Erythroblast (primary cell): ENCODE results near the gene DGKB.

Experiments used
- DNase-seq, 2 experiments: peaks; one replicate each; lab custom pipeline; 2025; lab: John Stamatoyannopoulos, UW
- GATA1 ChIP-seq: IDR thresholded peaks from 2 replicates; pipeline ENCODE4 v1.6.1; 2011; ENCODE audit warnings: low read depth, mild to moderate bottlenecking, control low read depth, low read length, moderate library complexity
- POLR2A ChIP-seq: IDR thresholded peaks from 2 replicates; pipeline ENCODE4 v1.6.1; 2011; ENCODE audit warnings: mild to moderate bottlenecking, low read length

The DGKB gene

DNA sequence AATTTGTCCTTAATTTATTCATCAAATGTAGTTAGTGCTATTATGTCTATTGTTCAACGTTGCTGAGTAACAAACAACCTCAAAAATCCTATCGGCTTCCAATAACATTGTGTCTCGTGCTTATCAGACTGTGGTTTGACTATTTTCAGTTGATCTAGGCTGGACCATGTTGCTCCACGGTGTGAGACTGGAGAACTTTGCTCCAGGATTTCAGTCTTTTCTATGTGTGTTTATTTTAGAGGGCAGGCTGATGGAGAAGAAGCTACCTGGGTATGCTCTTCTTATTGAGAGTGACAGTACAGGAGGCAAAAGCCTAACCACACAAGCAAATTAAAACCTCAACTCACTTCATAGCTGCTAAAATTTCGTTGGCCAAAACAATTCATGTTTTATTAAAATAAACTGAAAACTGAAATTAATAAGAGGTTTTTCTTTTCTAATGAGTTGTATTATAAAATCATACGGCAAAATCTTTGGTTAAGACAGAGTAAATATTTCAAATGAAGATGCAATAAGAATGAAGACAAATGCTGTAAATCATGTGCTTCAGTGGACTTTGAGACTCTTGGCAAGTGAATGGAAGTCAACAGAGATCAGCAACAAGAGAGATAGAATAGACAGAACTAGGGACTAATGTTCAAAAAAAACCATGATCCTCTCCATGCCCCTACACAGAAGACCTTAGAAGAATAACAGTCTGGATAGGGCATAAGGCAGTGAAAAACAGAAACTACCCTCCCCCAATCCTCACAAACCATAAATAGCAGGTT is 495.1 kb downstream of the DGKB start:
- no peak for DNase-seq
- no peak for TF ChIP-seq GATA1
- TF ChIP-seq POLR2A, result no peak

DNA sequence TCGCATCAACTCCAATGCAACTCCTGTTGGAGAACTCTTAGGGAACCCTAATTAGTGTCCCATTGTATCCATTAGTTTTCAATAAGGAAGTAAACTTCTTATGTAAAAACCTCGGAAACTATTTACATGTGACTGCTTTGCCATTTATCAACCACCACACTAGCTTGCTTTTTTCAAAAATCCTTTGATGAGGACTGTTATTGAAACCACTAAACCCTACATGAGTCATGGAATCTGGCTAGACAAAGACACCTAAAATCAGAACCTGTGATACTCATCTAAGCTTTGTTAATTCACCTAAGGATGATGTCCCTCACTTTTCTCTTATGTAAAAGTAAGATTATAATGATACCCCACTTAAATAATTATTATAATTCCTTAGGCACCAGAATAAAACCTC is 499.0 kb downstream of the DGKB start:
- no peak for DNase-seq
- no peak for TF ChIP-seq POLR2A
- TF ChIP-seq GATA1, result no peak

DNA sequence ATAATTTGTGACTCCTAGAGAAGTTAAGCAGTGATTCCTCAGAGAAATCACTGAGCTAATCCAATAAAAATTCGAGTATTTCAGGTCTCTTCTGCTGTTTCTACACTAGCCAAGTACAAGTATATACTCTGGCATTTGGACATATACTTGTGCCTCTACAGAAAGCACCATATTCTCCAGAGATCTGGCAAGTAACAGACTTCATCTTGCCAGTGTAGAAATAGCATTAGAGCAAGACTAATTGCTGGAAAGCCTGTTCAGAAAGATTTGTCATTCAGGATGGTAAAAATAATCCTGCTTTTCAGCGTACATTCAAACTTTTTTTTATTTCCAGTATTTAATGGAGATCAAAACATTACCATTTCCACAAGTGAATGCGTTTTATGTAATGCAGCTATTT is 502.3 kb downstream of the DGKB start:
- TF ChIP-seq GATA1 (no peak), POLR2A (no peak)
- no peak for DNase-seq

DNA sequence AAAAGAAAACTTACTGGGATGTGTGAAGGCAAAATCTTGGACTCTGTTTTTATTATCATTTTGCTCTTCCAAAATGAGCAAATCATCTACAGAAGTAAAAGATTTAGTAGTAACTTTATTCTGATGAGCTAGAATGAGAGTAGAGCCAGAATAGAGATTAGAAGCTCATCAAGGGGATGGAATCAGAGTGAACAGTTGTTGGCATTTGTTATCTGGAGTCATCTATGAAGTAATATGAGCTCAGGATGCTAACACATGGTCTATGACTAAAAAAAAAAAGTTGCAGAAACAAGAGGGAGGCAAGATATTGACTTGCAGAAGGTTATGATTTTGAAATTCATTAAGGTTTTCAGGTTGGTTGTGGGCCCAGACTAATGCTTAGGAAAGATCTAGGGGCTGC is 504.0 kb downstream of the DGKB start:
- TF ChIP-seq POLR2A, result no peak
- TF ChIP-seq GATA1, result no peak
- DNase-seq, result no peak

DNA sequence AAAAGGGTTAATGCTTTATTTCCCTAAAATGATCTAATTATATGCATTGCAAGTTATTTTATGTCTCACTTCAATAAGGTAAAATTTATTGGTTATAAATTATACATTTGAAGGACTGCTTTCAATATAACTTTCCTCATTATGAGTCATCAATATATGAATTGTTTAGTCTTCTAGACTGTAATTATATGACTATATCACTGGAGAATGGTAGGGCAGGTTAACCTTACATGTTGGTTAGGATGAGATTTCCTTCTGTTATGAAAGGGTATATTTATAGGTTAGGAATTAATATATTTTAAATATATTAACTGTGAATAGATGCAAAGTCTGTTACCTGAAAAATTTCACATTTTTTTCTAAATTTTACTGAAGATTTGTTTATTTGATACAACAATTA is 506.7 kb downstream of the DGKB start:
- DNase-seq, result no peak
- TF ChIP-seq GATA1 (no peak), POLR2A (no peak)

DNA sequence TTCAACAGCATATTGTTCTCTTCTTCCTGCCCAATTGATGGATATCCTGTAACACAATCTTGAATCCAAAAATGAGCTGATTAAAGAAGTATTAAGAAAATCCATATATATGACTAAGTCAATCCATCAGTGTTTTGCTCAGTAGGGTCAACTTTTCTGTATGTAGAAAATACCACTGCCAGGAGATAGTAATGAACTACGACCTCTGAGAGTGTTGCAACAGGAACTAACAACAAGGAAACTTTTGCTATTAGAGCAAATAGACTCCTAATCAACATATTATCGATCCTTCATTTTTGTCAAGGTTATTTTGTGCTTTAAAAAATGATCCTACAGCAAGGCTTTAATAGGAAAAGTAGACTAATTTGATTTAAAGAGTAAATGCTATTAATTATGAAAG is 507.8 kb downstream of the DGKB start:
- TF ChIP-seq POLR2A (no peak), GATA1 (no peak)
- DNase-seq, result no peak

DNA sequence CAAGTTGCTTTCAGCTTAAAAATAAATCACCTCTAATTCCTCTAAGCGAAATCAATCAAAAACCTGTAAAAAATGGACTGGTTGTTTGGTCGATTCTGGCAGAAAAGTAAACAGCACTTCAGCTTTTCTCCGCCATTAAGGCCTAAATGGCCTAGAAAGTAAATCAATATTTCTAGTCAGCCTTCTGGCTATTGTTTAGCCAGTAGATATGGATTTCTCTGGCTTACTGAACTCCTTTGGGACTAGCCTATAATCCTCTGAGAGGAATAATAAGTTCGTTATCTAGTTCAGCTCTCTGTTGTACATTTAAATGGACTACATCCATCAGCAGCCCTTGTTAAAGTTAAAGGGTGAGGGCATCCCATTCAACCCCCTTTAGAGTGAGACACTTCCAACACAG is 513.0 kb downstream of the DGKB start:
- TF ChIP-seq POLR2A, result no peak
- no peak for TF ChIP-seq GATA1
- DNase-seq, result no peak

DNA sequence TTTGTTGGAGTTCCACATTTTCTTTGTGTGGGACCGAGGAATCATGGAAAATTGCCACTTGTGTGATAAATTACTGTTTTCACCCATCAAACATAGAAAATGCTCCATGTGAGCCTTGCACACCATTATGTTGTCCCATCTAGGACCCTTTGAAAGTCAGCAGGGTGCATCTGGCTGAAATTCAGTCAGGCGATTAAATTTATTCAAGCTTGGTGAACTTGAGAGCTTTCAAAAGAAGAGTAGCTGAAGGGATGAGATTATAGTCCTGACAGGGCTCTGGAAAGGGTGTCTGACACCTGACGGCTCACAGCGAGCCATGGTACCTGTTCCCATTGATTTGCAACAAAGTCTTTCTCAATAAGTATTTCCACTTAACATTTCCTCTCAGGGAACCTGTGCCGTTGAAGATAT is 513.4 kb downstream of the DGKB start:
- no peak for DNase-seq
- TF ChIP-seq GATA1 (no peak), POLR2A (no peak)

DNA sequence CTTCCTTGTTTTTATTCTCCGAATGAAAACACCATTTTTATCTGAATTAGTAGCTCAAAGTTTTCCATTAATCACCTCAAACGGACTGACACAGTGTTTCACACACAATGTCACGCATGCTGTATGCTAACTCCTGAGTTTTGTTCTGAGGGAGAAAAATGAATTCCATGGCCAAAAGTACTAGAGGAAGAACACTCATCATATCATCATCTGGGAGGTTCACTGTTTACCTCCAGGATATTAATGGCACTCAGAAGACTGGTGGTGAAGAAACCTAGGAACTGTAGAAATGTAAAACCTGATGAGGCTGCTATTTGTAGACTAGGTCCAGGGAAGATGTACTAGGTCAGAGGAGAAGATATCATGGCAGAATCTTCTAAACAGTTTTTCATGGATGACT is 517.5 kb downstream of the DGKB start:
- no peak for TF ChIP-seq GATA1
- no peak for TF ChIP-seq POLR2A
- DNase-seq, result no peak

DNA sequence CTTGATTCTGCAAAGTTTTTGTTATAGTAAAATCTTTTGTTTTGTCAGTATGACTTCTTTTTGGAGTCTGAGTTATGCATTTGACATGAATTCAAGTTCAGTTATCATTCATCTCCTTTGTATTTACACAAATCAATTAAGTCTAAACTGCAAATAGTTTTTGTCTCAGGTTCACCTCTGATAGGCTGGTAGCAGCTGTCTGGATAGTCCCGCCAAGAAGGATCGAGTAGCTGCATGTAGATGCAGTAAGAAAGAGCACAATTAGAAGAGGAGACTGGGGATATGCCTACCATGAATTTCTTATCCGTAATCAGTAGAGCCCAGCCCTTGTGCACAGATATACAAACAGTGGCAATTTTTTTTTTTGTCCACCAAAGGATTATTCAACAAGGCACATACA is 520.6 kb downstream of the DGKB start:
- DNase-seq, result no peak
- TF ChIP-seq GATA1, result no peak
- no peak for TF ChIP-seq POLR2A

DNA sequence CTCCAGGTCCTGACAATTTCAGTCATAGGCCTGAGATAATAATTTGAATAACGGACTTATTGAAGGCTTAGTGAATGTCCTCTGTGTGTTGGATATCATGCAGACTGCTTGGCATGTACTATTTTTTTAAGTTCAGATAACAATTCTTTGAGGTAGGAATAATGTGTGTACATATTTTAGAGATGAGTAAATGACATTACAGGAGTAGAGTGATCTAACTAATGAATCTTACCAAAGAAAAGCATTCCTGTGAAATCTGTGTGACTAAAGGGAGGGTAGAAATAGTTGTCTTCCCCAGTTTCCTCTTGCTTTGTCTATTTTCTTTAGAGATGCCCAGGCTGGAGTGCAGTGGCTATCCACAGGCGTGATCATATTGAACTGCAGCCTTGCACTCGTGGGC is 521.2 kb downstream of the DGKB start:
- DNase-seq, result no peak
- TF ChIP-seq POLR2A (no peak), GATA1 (no peak)

DNA sequence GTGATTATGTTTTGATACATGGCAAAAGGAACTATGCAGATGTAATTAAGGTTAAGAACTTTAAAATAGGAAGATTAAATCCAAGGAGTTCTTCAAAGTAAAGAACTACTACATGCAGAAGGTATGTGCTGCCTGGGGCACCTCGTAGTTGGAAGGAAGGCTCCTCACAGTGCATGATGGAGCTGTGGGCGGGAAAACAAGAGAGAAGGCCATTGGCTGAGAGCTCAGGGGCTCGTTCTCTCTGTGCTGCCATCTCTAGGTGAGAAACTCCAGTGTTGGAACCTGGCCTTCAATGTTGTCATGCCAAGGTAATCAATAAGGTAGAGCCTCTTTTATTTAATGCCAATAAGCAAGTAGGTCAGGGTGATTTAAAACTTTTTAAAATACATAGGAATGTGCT is 521.7 kb downstream of the DGKB start:
- no peak for TF ChIP-seq POLR2A
- no peak for DNase-seq

DNA sequence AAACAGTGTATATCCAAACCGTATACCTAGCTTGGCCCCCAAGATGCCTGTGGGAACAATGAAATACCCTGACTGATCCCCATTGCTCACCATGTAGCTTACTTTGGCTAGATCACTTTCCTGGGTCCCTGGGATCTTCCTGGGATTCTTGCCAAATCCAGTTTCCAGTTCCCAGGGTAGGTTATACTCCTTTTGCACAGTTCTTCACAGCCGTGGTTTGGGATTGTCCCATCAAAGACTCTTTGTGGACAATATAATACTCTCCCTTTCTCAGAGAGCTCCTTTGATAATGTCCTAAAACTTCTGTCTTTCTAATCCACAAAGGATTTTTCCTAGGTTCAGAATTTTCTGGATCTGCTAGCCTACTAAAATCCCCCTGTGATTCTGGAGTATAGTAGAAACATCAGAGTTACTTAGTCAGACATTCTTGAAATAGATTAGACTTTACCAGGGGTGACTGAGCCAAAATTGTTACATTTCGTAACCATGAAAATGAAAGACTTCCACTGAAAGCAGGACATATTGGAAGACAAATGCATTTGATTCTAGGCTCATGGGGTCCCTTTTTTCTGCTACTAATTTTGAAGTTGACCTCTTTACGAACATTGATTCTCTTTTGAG is 524.8 kb downstream of the DGKB start:
- DNase-seq, result no peak
- TF ChIP-seq POLR2A (no peak), GATA1 (no peak)

DNA sequence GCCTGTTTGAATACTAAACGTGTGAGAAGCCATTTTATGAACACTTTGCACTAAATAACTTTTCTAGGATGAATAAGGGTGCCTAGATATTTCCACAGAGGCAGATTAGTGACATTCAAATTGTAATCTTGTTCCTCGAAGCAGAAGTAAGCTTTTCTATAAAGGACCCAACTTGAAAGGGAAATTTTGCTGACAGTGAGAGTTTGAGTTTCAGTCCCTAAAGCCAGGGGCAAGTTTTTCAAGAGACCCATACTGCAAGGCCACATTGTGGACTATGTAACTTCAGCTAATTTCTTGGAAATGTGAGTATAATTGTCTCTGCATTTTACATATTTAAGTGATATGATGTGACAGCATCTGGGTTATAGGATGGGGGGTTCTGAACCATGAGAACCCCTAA is 525.8 kb downstream of the DGKB start:
- no peak for DNase-seq
- TF ChIP-seq GATA1 (no peak), POLR2A (no peak)

DNA sequence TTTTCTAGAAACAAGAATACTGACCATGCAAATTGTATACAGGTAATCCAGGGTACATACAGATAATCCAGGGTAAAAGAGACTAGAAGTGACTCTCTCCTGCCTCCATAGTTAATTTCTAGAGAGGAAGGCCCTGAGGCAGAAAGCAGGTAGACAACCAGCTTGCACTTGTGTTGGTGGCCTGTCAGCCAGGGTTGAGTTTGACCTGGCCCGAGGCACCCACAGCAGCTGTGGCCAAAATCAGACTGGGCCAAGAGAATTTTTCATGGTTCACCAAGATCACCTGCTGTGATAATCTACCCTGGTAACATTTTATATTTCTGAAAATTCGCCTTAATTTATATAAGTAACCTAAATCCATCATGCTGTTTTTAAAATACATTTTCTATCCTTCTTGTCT is 526.6 kb downstream of the DGKB start:
- TF ChIP-seq POLR2A, result no peak
- no peak for TF ChIP-seq GATA1
- DNase-seq, result no peak

DNA sequence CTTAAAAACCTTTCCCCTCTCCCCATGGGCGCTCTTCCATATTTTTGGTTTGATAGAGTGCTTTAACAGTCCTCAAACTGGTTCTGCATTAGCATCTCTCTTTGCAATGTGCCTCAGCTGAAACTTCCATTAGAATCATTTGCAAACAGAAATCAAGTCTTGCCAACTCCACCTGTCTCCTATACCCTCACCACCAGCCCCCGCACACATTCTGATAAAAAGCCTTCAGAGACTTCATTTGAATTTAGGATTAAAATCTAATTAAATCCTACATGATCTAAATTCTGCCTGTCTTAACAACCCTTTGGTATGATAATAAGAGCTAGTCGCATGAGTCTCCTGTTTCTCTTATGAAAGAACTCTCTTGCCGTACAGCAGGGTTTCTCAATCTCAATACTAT is 528.2 kb downstream of the DGKB start:
- DNase-seq, result no peak
- no peak for TF ChIP-seq GATA1
- TF ChIP-seq POLR2A, result no peak
